Caco-2 (cell line): ENCODE results near the gene GABRB1. TPM values are rescaled to one million over a fixed set of nuclear protein-coding genes. Genes with fewer than 3 reads are reported as not detected.

Source experiments
- BruUV-seq: library from RNA; stranded (reverse); fragments of 400-500 nt; replicated peaks from 2 replicates; lab custom pipeline; 2021; lab: Mats Ljungman, UMichigan
- CTCF ChIA-PET: fragments of 300-600 bp; sonication (Branson Sonifier 250); formaldehyde crosslinking; loops from one replicate; lab custom pipeline; 2022; ENCODE audit warnings: antibody characterized with exemption; lab: Charles Lee
- POLR2A ChIA-PET: fragments of 300-600 bp; sonication (Branson Sonifier 250); formaldehyde crosslinking; loops from one replicate; lab custom pipeline; 2022; ENCODE audit warnings: antibody characterized with exemption; lab: Charles Lee
- DNase-seq, 2 experiments: peaks; one replicate each; pipeline versions ENCODE4 v3.0.0 to v3.0.0-alpha.2; 2020 to 2022
- H3K27me3 ChIP-seq: replicated peaks from 2 replicates; pipeline ENCODE4 v1.6.0; 2011; ENCODE audit warnings: low read length; ENCODE audit not compliant: control insufficient read depth, insufficient read depth
- H3K36me3 ChIP-seq: 2 replicates; pipeline ENCODE4 v1.5.1; 2011; ENCODE audit warnings: low read length; ENCODE audit not compliant: control insufficient read depth, insufficient read depth
- H3K4me1 ChIP-seq: fragments of 250-450 bp; sonication (Bioruptor Pico); 2 replicates; pipeline ENCODE4 v1.5.1; 2020; ENCODE audit warnings: mild to moderate bottlenecking
- H3K4me3 ChIP-seq: 2 replicates; pipeline ENCODE4 v1.5.1; 2011; ENCODE audit warnings: low read depth, mild to moderate bottlenecking, control low read depth, low read length
- H3K9me3 ChIP-seq: fragments of 250-450 bp; sonication (Bioruptor Pico); 2 replicates; pipeline ENCODE4 v1.5.1; 2020; ENCODE audit warnings: mild to moderate bottlenecking, moderate library complexity
- H3K27ac Mint-ChIP-seq: one replicate; pipeline ENCODE4 v1.8.0; 2022; ENCODE audit warnings: mixed read lengths; ENCODE audit not compliant: unreplicated experiment
- H3K27me3 Mint-ChIP-seq: one replicate; pipeline ENCODE4 v1.8.0; 2022; ENCODE audit warnings: mixed read lengths; ENCODE audit not compliant: insufficient read depth, unreplicated experiment
- H3K36me3 Mint-ChIP-seq: one replicate; pipeline ENCODE4 v1.8.0; 2022; ENCODE audit warnings: mild to moderate bottlenecking, mixed read lengths; ENCODE audit not compliant: insufficient read depth, unreplicated experiment
- H3K4me1 Mint-ChIP-seq: one replicate; pipeline ENCODE4 v1.8.0; 2022; ENCODE audit warnings: low read depth, mixed read lengths; ENCODE audit not compliant: unreplicated experiment
- H3K4me3 Mint-ChIP-seq: one replicate; pipeline ENCODE4 v1.8.0; 2022; ENCODE audit warnings: mild to moderate bottlenecking, moderate library complexity, mixed read lengths; ENCODE audit not compliant: unreplicated experiment
- H3K9me3 Mint-ChIP-seq: one replicate; pipeline ENCODE4 v1.8.0; 2022; ENCODE audit warnings: mixed read lengths; ENCODE audit not compliant: unreplicated experiment
- CTCF ChIP-seq, 2 experiments: fragments of 200-600 bp in 1 of 2; IDR thresholded peaks; 1 replicate in 1 of 2; 2 replicates in 1 of 2; pipeline versions ENCODE4 v1.5.1 to v1.8.0; 2011 to 2022; ENCODE audit warnings: antibody characterized with exemption in 1 of 2, control low read depth in 1 of 2, inconsistent platforms in 1 of 2, low read depth in 1 of 2, low read length in 1 of 2, mild to moderate bottlenecking in 1 of 2, moderate library complexity in 1 of 2; ENCODE audit not compliant: insufficient read depth in 1 of 2, severe bottlenecking in 1 of 2, unreplicated experiment in 1 of 2
- intact Hi-C: fragments of 100-400 bp; cut with micrococcal nuclease; formaldehyde crosslinking; loops from one replicate; pipeline ENCODE4 v1.10.0; 2022; ENCODE audit not compliant: unreplicated experiment
- total RNA-seq: library from RNA; stranded (reverse); gene quantifications from 2 replicates; pipeline ENCODE4 v1.2.3, GENCODE V29; 2022

The GABRB1 gene
- total RNA-seq, 1 experiment from 2014 or later: 10.3 TPM

- Histone ChIP-seq H3K4me1 (peaks cover 11% of the 10 kb centered on the region; the same call in 1 of the 2 replicates), H3K36me3 (no peaks in the 10 kb centered on the region), H3K9me3 (no peaks in the 10 kb centered on the region; the same call in 1 of the 2 replicates), H3K4me3 (no peak overlapping the region), H3K27me3 (no peaks in the 10 kb centered on the region)
- Mint-ChIP-seq H3K27me3 (no peaks in the 10 kb centered on the region), H3K36me3 (no peaks in the 10 kb centered on the region), H3K4me1 (peaks cover 6% of the 10 kb centered on the region), H3K9me3 (no peaks in the 10 kb centered on the region), H3K27ac (no peak overlapping the region), H3K4me3 (no peak overlapping the region)
- POLR2A ChIA-PET: no interaction called here
- no TSS peak for BruUV-seq
- no peak for TF ChIP-seq CTCF (IDR thresholded peaks at IDR 0.05; ENCODE audit: insufficient read depth in 1 of 2, low read depth in 1 of 2, low read length in 1 of 2, severe bottlenecking in 1 of 2, unreplicated experiment in 1 of 2)
- no peak for DNase-seq
- intact Hi-C loops: no loop called here
- CTCF ChIA-PET: no interaction called here
These were observed 207.3 kb downstream of the GABRB1 start for GRCh38 chr4:47238667-47239066.

- no peak for DNase-seq
- Histone ChIP-seq H3K9me3 (no peaks in the 10 kb centered on the region; the same call in 1 of the 2 replicates), H3K4me3 (no peak overlapping the region), H3K27me3 (no peaks in the 10 kb centered on the region), H3K4me1 (peaks cover 11% of the 10 kb centered on the region; the same call in 1 of the 2 replicates), H3K36me3 (no peaks in the 10 kb centered on the region)
- H3K36me3 Mint-ChIP-seq: no peaks in the 10 kb centered on the region
- no TSS peak for BruUV-seq
- POLR2A ChIA-PET: no interaction called here
- H3K4me1 Mint-ChIP-seq: peaks cover 6% of the 10 kb centered on the region
- intact Hi-C loops: no loop called here
- no peak overlapping the region for H3K4me3 Mint-ChIP-seq
- TF ChIP-seq CTCF (IDR thresholded peaks at IDR 0.05; ENCODE audit: insufficient read depth in 1 of 2, low read depth in 1 of 2, low read length in 1 of 2, severe bottlenecking in 1 of 2, unreplicated experiment in 1 of 2): no peak
- CTCF ChIA-PET: interaction anchor here (0.5 kb wide), 1 partner anchor 403 kb away, joined by 3 read pairs; no protein-coding TSS in a partner anchor
- H3K27ac Mint-ChIP-seq: no peak overlapping the region
- H3K9me3 Mint-ChIP-seq: no peaks in the 10 kb centered on the region
- H3K27me3 Mint-ChIP-seq: no peaks in the 10 kb centered on the region
These were observed 208.3 kb downstream of the GABRB1 start for GRCh38 chr4:47239649-47240048.

GRCh38 chr4:47251348-47252135 lies 220.2 kb downstream of the GABRB1 start:
- ChIA-PET CTCF (no interaction called here), POLR2A (no interaction called here)
- H3K27me3 Mint-ChIP-seq: no peaks in the 10 kb centered on the region
- peaks cover 7% of the 10 kb centered on the region for H3K4me1 Mint-ChIP-seq
- H3K4me1 ChIP-seq: no peaks in the 10 kb centered on the region
- peaks cover 39% of the 10 kb centered on the region for H3K9me3 Mint-ChIP-seq
- no peaks in the 10 kb centered on the region; the same call in 1 of the 2 replicates for H3K9me3 ChIP-seq
- no TSS peak for BruUV-seq
- no peak overlapping the region for H3K4me3 ChIP-seq
- H3K27ac Mint-ChIP-seq: no peak overlapping the region
- no peaks in the 10 kb centered on the region for H3K27me3 ChIP-seq
- H3K36me3 Mint-ChIP-seq: no peaks in the 10 kb centered on the region
- H3K4me3 Mint-ChIP-seq: no peak overlapping the region
- DNase-seq: no peak
- H3K36me3 ChIP-seq: no peaks in the 10 kb centered on the region
- TF ChIP-seq CTCF (IDR thresholded peaks at IDR 0.05; ENCODE audit: insufficient read depth in 1 of 2, low read depth in 1 of 2, low read length in 1 of 2, severe bottlenecking in 1 of 2, unreplicated experiment in 1 of 2): no peak
- intact Hi-C loops: no loop called here
